Activated CD4-positive, alpha-beta T cell treated with anti-CD3 and anti-CD28 coated beads, Interleukin-2, amount 10 ng/mL, durations not matched to agents 7 days and 5 days (primary cell): ENCODE measurements around the gene RNF217. TPM values are rescaled to one million over a fixed set of nuclear protein-coding genes. Genes with fewer than 3 reads are reported as not detected.
"Not testable (repeated sequence)": the region's sequence is repeated elsewhere in the genome, so short reads cannot be mapped to it uniquely, and the experiment has no call there.

ENCODE experiments used
- CTCF ChIA-PET: fragments of 350-600 bp; sonication (Branson Sonifier 250); formaldehyde crosslinking; loops from one replicate; lab custom pipeline; 2021; ENCODE audit warnings: antibody characterized with exemption; lab: Charles Lee
- POLR2A ChIA-PET: fragments of 350-600 bp; sonication (Branson Sonifier 250); formaldehyde crosslinking; loops from one replicate; lab custom pipeline; 2021; ENCODE audit warnings: antibody characterized with exemption; lab: Charles Lee
- DNase-seq: peaks from one replicate; pipeline ENCODE4 v3.0.0-alpha.2; 2020
- H3K27ac Mint-ChIP-seq: one replicate; pipeline ENCODE4 v1.8.0; 2021; ENCODE audit warnings: mild to moderate bottlenecking, moderate library complexity, mixed read lengths
- H3K27me3 Mint-ChIP-seq: one replicate; pipeline ENCODE4 v1.8.0; 2021; ENCODE audit warnings: mixed read lengths
- H3K36me3 Mint-ChIP-seq: one replicate; pipeline ENCODE4 v1.8.0; 2021; ENCODE audit warnings: low read depth, mixed read lengths
- H3K4me1 Mint-ChIP-seq: one replicate; pipeline ENCODE4 v1.8.0; 2021; ENCODE audit warnings: mixed read lengths
- H3K4me3 Mint-ChIP-seq: one replicate; pipeline ENCODE4 v1.8.0; 2021; ENCODE audit warnings: mild to moderate bottlenecking, moderate library complexity, mixed read lengths
- H3K9me3 Mint-ChIP-seq: one replicate; pipeline ENCODE4 v1.8.0; 2021; ENCODE audit warnings: mixed read lengths
- total RNA-seq, 2 experiments: library from RNA; stranded (reverse); gene quantifications; one replicate each; pipeline ENCODE4 v1.2.3, GENCODE V29; 2021

The RNF217 gene
- total RNA-seq, 2 experiments from 2014 or later = 1.1 to 2.1 TPM

- Mint-ChIP-seq H3K27ac (no peak overlapping the region), H3K27me3 (peaks cover 2% of the 10 kb centered on the region), H3K9me3 (no peaks in the 10 kb centered on the region), H3K4me1 (peaks cover 4% of the 10 kb centered on the region), H3K36me3 (peaks cover 2% of the 10 kb centered on the region), H3K4me3 (no peak overlapping the region)
- CTCF ChIA-PET = interaction anchor here (1.3 kb wide), 1 partner anchor 47 kb away, joined by 4 read pairs; no protein-coding TSS in a partner anchor
- peak; percentile 71 for DNase-seq
- POLR2A ChIA-PET = no interaction called here
Measured at GRCh38 chr6:125066964-125067363, 104.7 kb downstream of the RNF217 start.

GRCh38 chr6:125067552-125067951 lies 105.3 kb downstream of the RNF217 start:
- no peaks in the 10 kb centered on the region for H3K9me3 Mint-ChIP-seq
- POLR2A ChIA-PET = no interaction called here
- H3K36me3 Mint-ChIP-seq = peaks cover 2% of the 10 kb centered on the region
- H3K4me1 Mint-ChIP-seq = peaks cover 4% of the 10 kb centered on the region
- peaks cover 2% of the 10 kb centered on the region for H3K27me3 Mint-ChIP-seq
- CTCF ChIA-PET = interaction anchor here (0.8 to 1.3 kb wide), 2 partner anchors 47 to 58 kb away, joined by 3 to 4 read pairs; no protein-coding TSS in a partner anchor
- no peak overlapping the region for H3K4me3 Mint-ChIP-seq
- DNase-seq = no peak
- no peak overlapping the region for H3K27ac Mint-ChIP-seq

- ChIA-PET CTCF (no interaction called here), POLR2A (no interaction called here)
- H3K4me1 Mint-ChIP-seq = no peaks in the 10 kb centered on the region
- DNase-seq = no peak
- H3K4me3 Mint-ChIP-seq = no peak overlapping the region
- H3K36me3 Mint-ChIP-seq = peaks cover 2% of the 10 kb centered on the region
- no peaks in the 10 kb centered on the region for H3K27me3 Mint-ChIP-seq
- no peak overlapping the region for H3K27ac Mint-ChIP-seq
- peaks cover 3% of the 10 kb centered on the region for H3K9me3 Mint-ChIP-seq
Measured at GRCh38 chr6:125073071-125073470, 110.8 kb downstream of the RNF217 start.

DNA sequence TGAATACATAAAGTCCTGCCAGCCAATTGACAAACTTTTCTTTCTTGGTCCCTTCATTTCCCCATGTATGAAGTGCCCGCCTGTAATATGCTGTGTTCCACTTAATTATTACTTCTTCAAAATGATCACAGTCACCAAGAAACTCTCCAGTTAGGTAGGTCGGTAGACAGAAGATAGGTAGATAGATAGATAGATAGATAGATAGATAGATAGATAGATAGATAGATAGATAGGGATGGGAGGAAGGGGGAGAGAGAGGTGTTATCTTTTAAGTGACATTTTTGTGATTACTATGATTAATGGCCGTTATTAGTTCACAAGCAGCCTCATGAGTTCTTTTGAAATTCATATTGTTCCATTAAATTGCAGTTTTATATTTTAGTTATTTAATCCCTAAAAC lies 111.9 kb downstream of the RNF217 start:
- ChIA-PET CTCF (no interaction called here), POLR2A (no interaction called here)
- Mint-ChIP-seq H3K4me3 (no peak overlapping the region), H3K9me3 (peaks cover 3% of the 10 kb centered on the region), H3K4me1 (no peaks in the 10 kb centered on the region), H3K36me3 (peaks cover 2% of the 10 kb centered on the region), H3K27ac (no peak overlapping the region), H3K27me3 (no peaks in the 10 kb centered on the region)
- no peak for DNase-seq

GRCh38 chr6:125075073-125075472 lies 112.8 kb downstream of the RNF217 start:
- H3K9me3 Mint-ChIP-seq, CTCF ChIA-PET, H3K4me1 Mint-ChIP-seq, H3K36me3 Mint-ChIP-seq, POLR2A ChIA-PET, DNase-seq, H3K27ac Mint-ChIP-seq, H3K4me3 Mint-ChIP-seq, H3K27me3 Mint-ChIP-seq: not testable (repeated sequence)

DNA sequence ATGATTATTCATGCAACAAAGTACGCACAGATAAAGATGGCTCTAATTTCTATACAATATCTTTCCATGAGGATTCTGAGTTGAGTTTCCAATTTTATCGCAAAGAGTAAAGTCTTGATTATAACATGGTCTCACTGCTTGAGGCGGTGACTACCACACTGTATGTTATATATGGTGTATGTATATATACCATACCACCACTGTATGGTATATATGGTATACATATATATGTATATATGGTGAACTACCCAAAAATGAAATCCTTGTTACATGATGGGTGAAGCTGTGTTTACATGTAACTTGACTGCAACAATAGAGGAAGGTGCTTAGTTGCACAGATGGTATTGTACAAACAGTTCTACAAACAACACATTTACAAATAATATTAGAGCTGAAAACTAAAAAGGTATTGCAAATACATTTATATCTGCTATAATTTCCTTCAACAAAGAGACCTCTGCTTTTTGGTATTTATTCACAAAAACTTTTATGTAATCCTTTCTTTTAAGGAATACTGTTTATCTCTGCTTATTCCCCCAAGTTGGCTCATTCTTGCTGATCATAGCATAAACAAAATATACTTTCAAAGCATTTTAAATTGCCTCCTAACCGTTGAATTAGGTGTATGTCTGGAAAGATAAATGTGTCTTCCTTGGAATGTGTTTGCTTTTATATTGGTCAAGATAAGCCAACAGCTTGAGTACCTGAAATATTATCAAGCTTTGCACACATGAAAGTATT lies 113.7 kb downstream of the RNF217 start:
- Mint-ChIP-seq H3K9me3 (peaks cover 3% of the 10 kb centered on the region), H3K4me1 (no peaks in the 10 kb centered on the region), H3K27ac (no peak overlapping the region), H3K27me3 (no peaks in the 10 kb centered on the region), H3K36me3 (no peaks in the 10 kb centered on the region), H3K4me3 (no peak overlapping the region)
- ChIA-PET POLR2A (no interaction called here), CTCF (no interaction called here)
- no peak for DNase-seq

DNA sequence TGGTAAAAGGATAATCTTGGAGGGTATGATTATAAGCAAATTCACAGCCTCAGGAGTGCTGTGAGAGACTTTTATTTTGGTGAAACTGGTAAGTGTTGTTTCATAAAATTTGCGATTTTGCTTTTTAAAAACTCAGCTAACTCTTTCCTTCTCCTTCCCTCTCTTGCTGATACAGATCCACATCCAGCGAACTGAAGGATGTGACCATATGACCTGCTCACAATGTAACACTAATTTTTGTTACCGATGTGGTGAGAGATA lies 114.2 kb downstream of the RNF217 start:
- no peak for DNase-seq

DNA sequence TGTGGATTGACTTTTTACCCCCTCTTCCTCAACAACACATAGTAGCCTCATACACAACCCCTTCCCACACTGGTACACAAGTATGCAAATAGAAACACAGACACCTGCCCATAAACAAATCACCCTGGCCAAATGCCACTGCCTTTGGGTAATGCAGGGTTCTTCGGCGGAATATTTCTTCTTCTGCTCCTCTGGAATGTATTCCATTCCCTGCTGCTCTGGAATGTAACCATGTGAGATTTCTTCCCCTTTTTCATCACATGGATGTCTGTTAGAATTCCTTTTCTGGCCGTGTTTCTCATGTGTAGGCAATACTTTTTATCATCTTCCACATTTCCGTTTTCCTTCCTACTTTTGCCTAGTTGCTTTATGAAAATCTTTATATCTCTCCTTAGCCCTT lies 115.2 kb downstream of the RNF217 start:
- POLR2A ChIA-PET = no interaction called here
- DNase-seq = no peak
- Mint-ChIP-seq H3K4me3 (no peak overlapping the region), H3K36me3 (no peaks in the 10 kb centered on the region), H3K27me3 (no peaks in the 10 kb centered on the region), H3K4me1 (no peaks in the 10 kb centered on the region), H3K27ac (no peak overlapping the region), H3K9me3 (peaks cover 3% of the 10 kb centered on the region)
- CTCF ChIA-PET = no interaction called here

More for the DNA sequence above, 114.2 kb downstream of the RNF217 start:
- ChIA-PET CTCF (no interaction called here), POLR2A (no interaction called here)
- H3K27ac Mint-ChIP-seq = no peak overlapping the region
- H3K27me3 Mint-ChIP-seq = no peaks in the 10 kb centered on the region
- H3K4me3 Mint-ChIP-seq = no peak overlapping the region
- H3K36me3 Mint-ChIP-seq = no peaks in the 10 kb centered on the region
- H3K4me1 Mint-ChIP-seq = no peaks in the 10 kb centered on the region
- H3K9me3 Mint-ChIP-seq = peaks cover 3% of the 10 kb centered on the region

- Mint-ChIP-seq H3K36me3 (no peaks in the 10 kb centered on the region), H3K4me1 (no peaks in the 10 kb centered on the region), H3K27me3 (no peaks in the 10 kb centered on the region), H3K4me3 (no peak overlapping the region), H3K27ac (no peak overlapping the region), H3K9me3 (no peaks in the 10 kb centered on the region)
- ChIA-PET CTCF (interaction anchor here (1.0 kb wide), 1 partner anchor 14 kb away, joined by 3 read pairs; no protein-coding TSS in a partner anchor), POLR2A (no interaction called here)
- no peak for DNase-seq
Measured at GRCh38 chr6:125078602-125079321, 116.5 kb downstream of the RNF217 start.

GRCh38 chr6:125082908-125083683 lies 120.9 kb downstream of the RNF217 start:
- no peak overlapping the region for H3K27ac Mint-ChIP-seq
- H3K9me3 Mint-ChIP-seq = no peaks in the 10 kb centered on the region
- DNase-seq = no peak
- no peaks in the 10 kb centered on the region for H3K36me3 Mint-ChIP-seq
- ChIA-PET POLR2A (no interaction called here), CTCF (interaction anchor here (1.1 kb wide), 1 partner anchor 382 kb away, joined by 3 read pairs; no protein-coding TSS in a partner anchor)
- H3K4me3 Mint-ChIP-seq = no peak overlapping the region
- H3K27me3 Mint-ChIP-seq = no peaks in the 10 kb centered on the region
- no peaks in the 10 kb centered on the region for H3K4me1 Mint-ChIP-seq

GRCh38 chr6:125083684-125083990 lies 121.4 kb downstream of the RNF217 start:
- no peaks in the 10 kb centered on the region for H3K36me3 Mint-ChIP-seq
- POLR2A ChIA-PET = no interaction called here
- no peaks in the 10 kb centered on the region for H3K4me1 Mint-ChIP-seq
- H3K4me3 Mint-ChIP-seq = no peak overlapping the region
- no peaks in the 10 kb centered on the region for H3K27me3 Mint-ChIP-seq
- no peak for DNase-seq
- CTCF ChIA-PET = interaction anchor here (1.1 kb wide), 1 partner anchor 383 kb away, joined by 3 read pairs; no protein-coding TSS in a partner anchor
- no peaks in the 10 kb centered on the region for H3K9me3 Mint-ChIP-seq
- no peak overlapping the region for H3K27ac Mint-ChIP-seq

GRCh38 chr6:125086716-125087115 lies 124.5 kb downstream of the RNF217 start:
- H3K36me3 Mint-ChIP-seq = no peaks in the 10 kb centered on the region
- ChIA-PET CTCF (no interaction called here), POLR2A (no interaction called here)
- H3K27me3 Mint-ChIP-seq = no peaks in the 10 kb centered on the region
- DNase-seq = no peak
- H3K4me3 Mint-ChIP-seq = no peak overlapping the region
- H3K27ac Mint-ChIP-seq = no peak overlapping the region
- H3K9me3 Mint-ChIP-seq = no peaks in the 10 kb centered on the region
- no peaks in the 10 kb centered on the region for H3K4me1 Mint-ChIP-seq

DNA sequence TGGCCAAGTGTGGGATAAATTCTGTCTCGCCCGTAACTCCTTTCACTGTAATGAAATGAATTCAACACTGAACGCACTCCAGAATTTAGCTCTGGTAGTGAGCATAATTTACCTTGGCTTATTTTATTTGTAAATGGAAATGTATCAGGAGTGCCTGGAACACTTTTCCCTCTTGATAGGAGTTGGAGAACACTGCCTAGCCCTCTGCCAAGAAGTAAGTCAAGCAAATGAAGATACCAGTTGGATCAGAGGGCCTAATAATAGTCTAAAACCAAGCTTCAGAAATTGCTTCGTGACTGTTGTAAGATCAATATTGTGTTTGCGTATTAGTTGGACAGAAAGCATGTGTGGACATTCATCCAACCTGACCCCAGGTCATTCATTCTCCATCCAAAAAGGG lies 126.7 kb downstream of the RNF217 start:
- no peaks in the 10 kb centered on the region for H3K36me3 Mint-ChIP-seq
- ChIA-PET POLR2A (no interaction called here), CTCF (no interaction called here)
- H3K4me1 Mint-ChIP-seq = no peaks in the 10 kb centered on the region
- no peaks in the 10 kb centered on the region for H3K9me3 Mint-ChIP-seq
- no peak overlapping the region for H3K4me3 Mint-ChIP-seq
- H3K27ac Mint-ChIP-seq = no peak overlapping the region
- H3K27me3 Mint-ChIP-seq = peaks cover 1% of the 10 kb centered on the region
- no peak for DNase-seq
